ENCODE measurements around the gene INPP5A. TPM values are rescaled to one million over a fixed set of nuclear protein-coding genes. Genes with fewer than 3 reads are reported as not detected.

INPP5A gene
- total RNA-seq, 1 donor from 2014 or later = 36.3 TPM

DNA sequence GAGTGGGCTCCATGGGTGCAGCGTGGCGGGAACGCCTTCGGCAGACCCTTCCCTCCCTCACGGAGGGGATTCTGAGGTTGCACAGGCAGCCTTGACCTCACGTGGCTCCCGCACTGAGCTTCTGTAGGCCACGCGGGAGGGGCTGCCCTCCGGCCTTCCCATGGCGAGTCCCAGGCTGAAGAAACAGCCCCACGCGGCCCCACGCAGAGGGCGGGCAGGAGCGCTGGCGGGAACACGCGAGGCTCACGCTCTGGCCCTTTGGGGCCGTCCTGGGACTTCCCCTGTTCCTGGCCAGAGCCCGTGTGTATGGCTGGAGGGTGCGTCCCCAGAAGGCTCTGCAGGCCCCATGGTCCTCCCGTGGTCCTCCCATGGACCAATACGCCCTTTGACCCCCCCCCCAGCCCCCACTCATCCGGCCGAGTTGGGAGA lies 270.0 kb downstream of the INPP5A start:
- H3K27ac Mint-ChIP-seq (ENCODE audit: unreplicated experiment) = no peak overlapping the region
- peaks cover 4% of the 10 kb centered on the region for H3K4me1 Mint-ChIP-seq (ENCODE audit: low read depth, unreplicated experiment)
- no peak for TF ChIP-seq CTCF (IDR thresholded peaks at IDR 0.05; ENCODE audit: partially characterized antibody, unreplicated experiment)
- peaks cover 6% of the 10 kb centered on the region for H3K27me3 Mint-ChIP-seq (ENCODE audit: unreplicated experiment)
- no peak overlapping the region for H3K4me3 Mint-ChIP-seq (ENCODE audit: unreplicated experiment)
- H3K36me3 Mint-ChIP-seq (ENCODE audit: unreplicated experiment) = no peaks in the 10 kb centered on the region
- H3K9me3 Mint-ChIP-seq (ENCODE audit: unreplicated experiment) = no peaks in the 10 kb centered on the region
- DNase-seq = no peak

DNA sequence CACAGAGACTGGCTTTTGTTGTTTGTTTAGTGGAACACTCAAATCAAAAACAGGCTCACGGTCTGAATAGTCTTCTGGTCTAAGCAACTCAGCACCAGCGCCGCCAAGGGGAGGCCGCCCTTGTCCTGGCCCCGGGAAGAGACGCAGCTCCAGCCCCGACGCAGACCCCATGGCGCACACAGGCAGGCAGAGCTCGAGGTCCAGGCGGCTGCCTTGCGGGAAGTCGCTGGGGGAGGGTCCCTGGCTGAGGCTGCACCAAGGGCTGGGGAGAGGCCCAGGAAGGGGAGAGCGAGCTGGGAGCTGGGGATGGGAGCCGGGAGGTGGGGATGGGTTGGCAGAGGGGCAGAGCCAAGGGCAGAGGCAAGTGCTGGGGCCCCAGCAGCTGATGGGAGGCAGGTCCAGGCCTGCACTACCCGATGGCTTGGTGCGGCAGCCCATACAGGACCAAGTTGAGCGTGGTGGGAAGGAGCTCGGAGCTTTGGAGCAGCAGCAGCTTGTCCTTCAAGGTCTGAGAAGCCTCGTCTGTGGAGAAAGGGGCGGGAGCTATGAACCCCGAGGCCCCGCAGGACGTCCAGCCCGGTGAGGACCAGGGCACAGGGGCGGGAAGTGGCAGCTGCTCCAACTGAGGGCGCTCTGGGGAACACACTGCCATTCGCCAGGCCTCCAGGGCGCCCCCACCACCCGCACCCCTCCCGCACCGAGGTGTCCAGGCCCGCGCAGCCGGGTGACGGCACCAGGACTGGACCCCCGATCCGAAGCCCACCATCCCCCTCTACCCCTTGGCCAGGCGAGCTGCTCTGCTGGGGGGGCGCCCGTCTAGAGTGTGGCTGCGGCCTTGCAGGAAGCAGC lies 271.0 kb downstream of the INPP5A start:
- no peak for DNase-seq
- Mint-ChIP-seq H3K27me3 (ENCODE audit: unreplicated experiment) (peaks cover 6% of the 10 kb centered on the region), H3K9me3 (ENCODE audit: unreplicated experiment) (no peaks in the 10 kb centered on the region), H3K4me1 (ENCODE audit: low read depth, unreplicated experiment) (peaks cover 2% of the 10 kb centered on the region), H3K27ac (ENCODE audit: unreplicated experiment) (no peak overlapping the region), H3K36me3 (ENCODE audit: unreplicated experiment) (no peaks in the 10 kb centered on the region), H3K4me3 (ENCODE audit: unreplicated experiment) (no peak overlapping the region)
- TF ChIP-seq CTCF (IDR thresholded peaks at IDR 0.05; ENCODE audit: partially characterized antibody, unreplicated experiment) = no peak

DNA sequence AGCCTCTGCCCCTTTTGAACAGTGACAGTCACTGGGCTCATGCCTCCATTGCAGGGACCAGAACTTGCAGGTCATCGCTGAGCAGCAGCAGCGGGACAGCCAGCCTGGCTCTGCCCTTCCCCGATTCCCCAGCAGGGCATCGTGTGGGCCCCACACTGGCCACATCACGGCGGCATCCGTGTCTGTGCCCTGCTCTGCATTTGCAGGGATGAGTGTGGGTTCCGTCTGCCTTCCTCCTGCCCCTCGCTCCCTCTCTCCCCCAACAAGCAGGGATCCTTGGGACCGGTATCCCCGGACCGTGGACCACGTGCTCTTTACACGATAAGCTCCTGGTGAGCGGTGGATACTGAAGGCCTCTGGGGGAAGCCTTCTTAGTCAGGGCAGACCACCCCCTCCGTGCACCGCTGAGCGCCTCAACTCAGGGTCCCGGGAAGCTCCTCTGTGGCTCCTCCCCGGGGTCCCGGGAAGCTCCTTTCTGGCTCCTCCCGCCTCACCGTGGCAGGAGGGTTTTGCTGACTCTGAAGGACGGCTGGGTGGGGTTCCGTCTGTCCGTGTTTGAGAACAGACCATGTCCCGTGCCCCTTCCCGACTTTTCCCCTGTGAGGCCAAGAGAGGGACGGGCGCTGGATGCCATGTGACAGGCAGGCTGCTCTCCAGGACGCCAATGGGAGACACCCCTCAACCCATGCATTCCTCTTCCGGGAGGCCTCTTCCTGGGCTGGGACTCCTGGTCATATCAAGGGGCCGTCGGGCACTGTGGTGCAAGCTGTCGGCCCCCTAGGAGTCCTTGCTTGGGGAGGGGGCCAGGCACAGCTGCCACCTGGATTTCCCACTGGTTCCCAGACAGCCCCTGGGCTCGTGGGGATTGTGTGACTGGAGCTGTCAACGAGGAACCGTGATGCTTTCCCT lies 271.9 kb downstream of the INPP5A start:
- Mint-ChIP-seq H3K9me3 (ENCODE audit: unreplicated experiment) (no peaks in the 10 kb centered on the region), H3K36me3 (ENCODE audit: unreplicated experiment) (no peaks in the 10 kb centered on the region), H3K27me3 (ENCODE audit: unreplicated experiment) (peaks cover 3% of the 10 kb centered on the region), H3K4me3 (ENCODE audit: unreplicated experiment) (no peak overlapping the region), H3K27ac (ENCODE audit: unreplicated experiment) (no peak overlapping the region), H3K4me1 (ENCODE audit: low read depth, unreplicated experiment) (peaks cover 1% of the 10 kb centered on the region)
- no peak for TF ChIP-seq CTCF (IDR thresholded peaks at IDR 0.05; ENCODE audit: partially characterized antibody, unreplicated experiment)
- no peak for DNase-seq

- no peak overlapping the region for H3K4me3 Mint-ChIP-seq (ENCODE audit: unreplicated experiment)
- no peak for DNase-seq
- H3K27ac Mint-ChIP-seq (ENCODE audit: unreplicated experiment) = no peak overlapping the region
- TF ChIP-seq CTCF (IDR thresholded peaks at IDR 0.05; ENCODE audit: partially characterized antibody, unreplicated experiment) = no peak
- peaks cover 3% of the 10 kb centered on the region for H3K27me3 Mint-ChIP-seq (ENCODE audit: unreplicated experiment)
- H3K9me3 Mint-ChIP-seq (ENCODE audit: unreplicated experiment) = no peaks in the 10 kb centered on the region
- H3K36me3 Mint-ChIP-seq (ENCODE audit: unreplicated experiment) = no peaks in the 10 kb centered on the region
- peaks cover 1% of the 10 kb centered on the region for H3K4me1 Mint-ChIP-seq (ENCODE audit: low read depth, unreplicated experiment)
These were observed 272.7 kb downstream of the INPP5A start for GRCh38 chr10:132810141-132810806.
